ENCODE data around the gene RGS7BP.

Gene RGS7BP

GRCh38 chr5:64637144-64637543, 131.3 kb downstream of the RGS7BP start:
- peak overlapping the region in 9 of 11 experiments; percentile 20 to 59 (median 28); a peak in 14 of 22 replicates for H3K4me2 ChIP-seq
- 0 out of 22 replicates have a peak overlapping the region, but pooled peaks of 1 of the 11 experiments have one; percentile 5 for H3K9ac ChIP-seq
- no peak for TF ChIP-seq Cebpa-rat (IDR thresholded peaks at IDR 0.05)
- no peaks in the 10 kb centered on the region for H4K20me1 ChIP-seq
- H3K9me3 ChIP-seq (replicated peaks in 1 of 11), result no peaks in the 10 kb centered on the region
- H3K36me3 ChIP-seq, result no peaks in the 10 kb centered on the region
- no peak overlapping the region for H3K4me3 ChIP-seq
- H3K4me1 ChIP-seq, result peaks cover 6 to 29% (median 22%) of the 10 kb centered on the region in 10 experiments
- H3K27ac ChIP-seq, result peak overlapping the region in 2 of 11 experiments; percentile 15 to 24; a peak in 1 of 22 replicates
- no peaks in the 10 kb centered on the region for H3K27me3 ChIP-seq

GRCh38 chr5:64637837-64638443, 132.1 kb downstream of the RGS7BP start:
- H3K9ac ChIP-seq, result no peak overlapping the region
- H4K20me1 ChIP-seq, result no peaks in the 10 kb centered on the region
- no peaks in the 10 kb centered on the region for H3K9me3 ChIP-seq (replicated peaks in 1 of 11)
- H3K36me3 ChIP-seq, result no peaks in the 10 kb centered on the region
- H3K4me2 ChIP-seq, result peak overlapping the region in 1 of 11 experiments; percentile 25; a peak in 2 of 22 replicates
- H3K4me3 ChIP-seq, result no peak overlapping the region
- no peak for TF ChIP-seq Cebpa-rat (IDR thresholded peaks at IDR 0.05)
- no peak overlapping the region for H3K27ac ChIP-seq
- peaks cover 6 to 26% (median 20%) of the 10 kb centered on the region in 10 experiments for H3K4me1 ChIP-seq
- H3K27me3 ChIP-seq, result no peaks in the 10 kb centered on the region

GRCh38 chr5:64644831-64645230, 139.0 kb downstream of the RGS7BP start:
- no peak overlapping the region for H3K4me3 ChIP-seq
- no peak overlapping the region for H3K9ac ChIP-seq
- H4K20me1 ChIP-seq, result no peaks in the 10 kb centered on the region
- no peaks in the 10 kb centered on the region for H3K9me3 ChIP-seq (replicated peaks in 1 of 11)
- H3K36me3 ChIP-seq, result no peaks in the 10 kb centered on the region
- no peak overlapping the region for H3K4me2 ChIP-seq
- H3K27ac ChIP-seq, result no peak overlapping the region
- TF ChIP-seq Cebpa-rat (IDR thresholded peaks at IDR 0.05), result no peak
- H3K27me3 ChIP-seq, result no peaks in the 10 kb centered on the region
- H3K4me1 ChIP-seq, result no peaks in the 10 kb centered on the region

GRCh38 chr5:64646169-64646568, 140.4 kb downstream of the RGS7BP start:
- TF ChIP-seq Cebpa-rat (IDR thresholded peaks at IDR 0.05), result no peak
- H3K9ac ChIP-seq, result no peak overlapping the region
- H3K36me3 ChIP-seq, result no peaks in the 10 kb centered on the region
- H3K4me3 ChIP-seq, result no peak overlapping the region
- no peaks in the 10 kb centered on the region for H3K4me1 ChIP-seq
- H3K27ac ChIP-seq, result no peak overlapping the region
- no peaks in the 10 kb centered on the region for H4K20me1 ChIP-seq
- H3K27me3 ChIP-seq, result no peaks in the 10 kb centered on the region
- no peaks in the 10 kb centered on the region for H3K9me3 ChIP-seq (replicated peaks in 1 of 11)
- no peak overlapping the region for H3K4me2 ChIP-seq

- no peak overlapping the region for H3K27ac ChIP-seq
- peaks cover 0 to 14% (median 8%) of the 10 kb centered on the region in 11 experiments; a peak in 10 of 22 replicates for H3K9me3 ChIP-seq (replicated peaks in 1 of 11)
- H3K27me3 ChIP-seq, result no peaks in the 10 kb centered on the region
- H4K20me1 ChIP-seq, result no peaks in the 10 kb centered on the region
- no peaks in the 10 kb centered on the region for H3K36me3 ChIP-seq
- no peaks in the 10 kb centered on the region for H3K4me1 ChIP-seq
- no peak overlapping the region for H3K4me3 ChIP-seq
- TF ChIP-seq Cebpa-rat (IDR thresholded peaks at IDR 0.05), result no peak
- no peak overlapping the region for H3K9ac ChIP-seq
- H3K4me2 ChIP-seq, result no peak overlapping the region
These were observed 143.7 kb downstream of the RGS7BP start for GRCh38 chr5:64649512-64649911.

- H3K9me3 ChIP-seq (replicated peaks in 1 of 11), result peaks cover 0 to 31% (median 11%) of the 10 kb centered on the region in 11 experiments; a peak in 15 of 22 replicates
- no peak for TF ChIP-seq Cebpa-rat (IDR thresholded peaks at IDR 0.05)
- no peak overlapping the region for H3K4me2 ChIP-seq
- H3K9ac ChIP-seq, result no peak overlapping the region
- no peak overlapping the region for H3K4me3 ChIP-seq
- H3K27ac ChIP-seq, result no peak overlapping the region
- H4K20me1 ChIP-seq, result no peaks in the 10 kb centered on the region
- no peaks in the 10 kb centered on the region for H3K4me1 ChIP-seq
- no peaks in the 10 kb centered on the region for H3K27me3 ChIP-seq
- H3K36me3 ChIP-seq, result no peaks in the 10 kb centered on the region
These were observed 148.1 kb downstream of the RGS7BP start for GRCh38 chr5:64653766-64654560.

- H3K9me3 ChIP-seq (replicated peaks in 1 of 11), result peaks cover 0 to 31% (median 11%) of the 10 kb centered on the region in 11 experiments; a peak in 15 of 22 replicates
- no peak overlapping the region for H3K4me2 ChIP-seq
- no peak overlapping the region for H3K27ac ChIP-seq
- no peak for TF ChIP-seq Cebpa-rat (IDR thresholded peaks at IDR 0.05)
- H3K4me3 ChIP-seq, result no peak overlapping the region
- H3K36me3 ChIP-seq, result no peaks in the 10 kb centered on the region
- H3K9ac ChIP-seq, result no peak overlapping the region
- H4K20me1 ChIP-seq, result no peaks in the 10 kb centered on the region
- no peaks in the 10 kb centered on the region for H3K27me3 ChIP-seq
- no peaks in the 10 kb centered on the region for H3K4me1 ChIP-seq
These were observed 148.7 kb downstream of the RGS7BP start for GRCh38 chr5:64654561-64654938.

- H3K4me3 ChIP-seq, result no peak overlapping the region
- H3K9ac ChIP-seq, result no peak overlapping the region
- no peak overlapping the region for H3K27ac ChIP-seq
- no peaks in the 10 kb centered on the region for H3K4me1 ChIP-seq
- no peaks in the 10 kb centered on the region for H3K27me3 ChIP-seq
- no peaks in the 10 kb centered on the region for H3K36me3 ChIP-seq
- TF ChIP-seq Cebpa-rat (IDR thresholded peaks at IDR 0.05), result no peak
- no peaks in the 10 kb centered on the region for H4K20me1 ChIP-seq
- no peak overlapping the region for H3K4me2 ChIP-seq
- peaks cover 0 to 31% (median 11%) of the 10 kb centered on the region in 11 experiments; a peak in 15 of 22 replicates for H3K9me3 ChIP-seq (replicated peaks in 1 of 11)
These were observed 149.8 kb downstream of the RGS7BP start for GRCh38 chr5:64655596-64655995.

- no peaks in the 10 kb centered on the region for H3K27me3 ChIP-seq
- no peak for TF ChIP-seq Cebpa-rat (IDR thresholded peaks at IDR 0.05)
These were observed 153.5 kb downstream of the RGS7BP start for GRCh38 chr5:64659289-64659688.

More at GRCh38 chr5:64659289-64659688, 153.5 kb downstream of the RGS7BP start:
- Histone ChIP-seq H3K9ac (no peak overlapping the region), H3K4me1 (peaks cover 0 to 8% (median 0%) of the 10 kb centered on the region in 10 experiments; a peak in 3 of 20 replicates), H3K27ac (no peak overlapping the region), H3K36me3 (no peaks in the 10 kb centered on the region), H3K4me2 (no peak overlapping the region), H4K20me1 (no peaks in the 10 kb centered on the region), H3K4me3 (no peak overlapping the region), H3K9me3 (replicated peaks in 1 of 11) (peaks cover 0 to 19% (median 8%) of the 10 kb centered on the region in 11 experiments; a peak in 12 of 22 replicates)

Data from BLaER1 treated with 17β-estradiol and CSF1 and Interleukin-3, amounts not matched to agents 10 nM and 100 nM (cell line).